OCI-LY7 (cell line): ENCODE measurements around the gene TMED3. TPM values are rescaled to one million over a fixed set of nuclear protein-coding genes. Genes with fewer than 3 reads are reported as not detected.

Experiments used
- BruUV-seq: library from RNA; stranded (reverse); fragments of 400-500 nt; replicated peaks from 2 replicates; lab custom pipeline; 2021; lab: Mats Ljungman, UMichigan
- CTCF ChIA-PET: fragments of 300-600 bp; sonication (Branson Sonifier 250); formaldehyde crosslinking; loops from one replicate; lab custom pipeline; 2022; ENCODE audit warnings: antibody characterized with exemption; ENCODE audit not compliant: unreplicated experiment; lab: Charles Lee
- POLR2A ChIA-PET: fragments of 300-600 bp; sonication (Branson Sonifier 250); formaldehyde crosslinking; loops from one replicate; lab custom pipeline; 2022; ENCODE audit warnings: antibody characterized with exemption; lab: Charles Lee
- DNase-seq: peaks from one replicate; pipeline ENCODE4 v3.0.0-alpha.2; 2015; ENCODE audit warnings: low spot score
- H2AFZ ChIP-seq: fragments of 200-600 bp; sonication (generic), shearing (Covaris generic); 2 replicates; pipeline ENCODE4 v1.6.1; 2014; ENCODE audit warnings: mild to moderate bottlenecking, antibody characterized with exemption, low read length, moderate library complexity
- H3K27ac ChIP-seq: fragments of 200-600 bp; sonication (generic); 2 replicates; pipeline ENCODE4 v1.5.1; 2014; ENCODE audit warnings: mixed run types, low read depth, mild to moderate bottlenecking, moderate library complexity, low read length, inconsistent platforms; ENCODE audit not compliant: poor library complexity, severe bottlenecking
- H3K36me3 ChIP-seq: fragments of 200-600 bp; sonication (generic); 2 replicates; pipeline ENCODE4 v1.6.1; 2014; ENCODE audit warnings: mild to moderate bottlenecking, antibody characterized with exemption, low read length, moderate library complexity, mixed read lengths; ENCODE audit not compliant: insufficient read depth
- H3K4me1 ChIP-seq: fragments of 200-600 bp; sonication (generic); 2 replicates; pipeline ENCODE4 v1.5.1; 2014; ENCODE audit warnings: mild to moderate bottlenecking, low read length; ENCODE audit not compliant: insufficient read depth, poor library complexity, severe bottlenecking
- H3K4me2 ChIP-seq: fragments of 200-600 bp; sonication (generic); 2 replicates; pipeline ENCODE4 v1.6.1; 2014; ENCODE audit warnings: mild to moderate bottlenecking, low read length
- H3K4me3 ChIP-seq: fragments of 200-600 bp; sonication (generic); 2 replicates; pipeline ENCODE4 v1.5.1; 2014; ENCODE audit warnings: mild to moderate bottlenecking, low read depth, low read length; ENCODE audit not compliant: poor library complexity, severe bottlenecking
- H3K79me2 ChIP-seq: fragments of 200-600 bp; sonication (generic); 2 replicates; pipeline ENCODE4 v1.6.1; 2016; ENCODE audit warnings: low read depth, mild to moderate bottlenecking, low read length, moderate library complexity, mixed read lengths; ENCODE audit not compliant: insufficient read depth
- H3K9me2 ChIP-seq: fragments of 200-600 bp; sonication (generic); 2 replicates; pipeline ENCODE4 v1.6.1; 2016; ENCODE audit warnings: mild to moderate bottlenecking, low read length, mixed read lengths; ENCODE audit not compliant: insufficient read depth
- H3K9me3 ChIP-seq: fragments of 200-600 bp; sonication (generic); 2 replicates; pipeline ENCODE4 v1.6.1; 2014; ENCODE audit warnings: mild to moderate bottlenecking, mixed run types, low read length, mixed read lengths
- H4K20me1 ChIP-seq: fragments of 200-600 bp; sonication (generic); 2 replicates; pipeline ENCODE4 v1.6.1; 2014; ENCODE audit warnings: mild to moderate bottlenecking, antibody characterized with exemption, low read length, moderate library complexity, mixed read lengths; ENCODE audit not compliant: insufficient read depth
- EZH2phosphoT487 ChIP-seq: fragments of 200-600 bp; sonication (generic); IDR thresholded peaks from 2 replicates; pipeline ENCODE4 v1.6.1; 2018; ENCODE audit warnings: low read depth, borderline replicate concordance, mild to moderate bottlenecking, mixed run types, antibody characterized with exemption, low read length, moderate library complexity, mixed read lengths
- intact Hi-C: fragments of 100-400 bp; cut with micrococcal nuclease; formaldehyde crosslinking; loops from one replicate; pipeline ENCODE4 v1.10.0; 2022; ENCODE audit not compliant: unreplicated experiment
- total RNA-seq, 2 experiments: library from RNA; depleted of rRNA in 1 of 2; stranded (reverse); fragments of >200 nt in 1 of 2; shearing (Covaris generic) in 1 of 2; gene quantifications; 2 replicates each; pipeline ENCODE4 v1.2.3, GENCODE V29; 2014 to 2022
- TF ChIP-seq, protein P1 (sequence below): fragments of 200-600 bp; sonication (generic); conservative IDR thresholded peaks from 2 replicates; pipeline ENCODE4 v1.5.1; 2014; ENCODE audit warnings: mild to moderate bottlenecking, antibody characterized with exemption, low read length, moderate library complexity, mixed read lengths

The TMED3 gene
- total RNA-seq, 2 experiments from 2014 or later = 33.2 to 55.9 TPM

DNA sequence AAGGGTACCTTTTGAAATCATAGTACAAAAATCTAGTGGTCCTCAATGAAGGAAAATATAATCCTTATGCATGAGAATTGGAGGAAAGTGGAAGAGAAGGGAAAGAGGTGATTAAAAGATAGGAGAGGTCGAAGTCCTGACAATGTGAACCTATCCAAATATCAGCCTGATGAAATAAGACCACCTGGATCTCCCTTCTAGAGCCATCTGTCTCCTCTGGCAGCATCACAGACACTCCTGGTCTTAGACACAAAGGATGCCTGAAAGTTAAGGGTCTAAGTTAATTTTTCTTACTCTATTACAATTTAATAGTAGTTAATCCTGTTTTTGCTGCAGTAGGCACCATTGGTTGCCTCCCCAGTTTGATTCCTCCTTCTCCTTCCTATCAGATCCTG lies 11.1 kb upstream of the TMED3 start:
- Histone ChIP-seq H3K9me3 (no peaks in the 10 kb centered on the region), H3K36me3 (no peaks in the 10 kb centered on the region), H3K4me1 (no peaks in the 10 kb centered on the region), H3K4me3 (no peak overlapping the region), H3K4me2 (no peak overlapping the region), H2AFZ (no peak overlapping the region), H3K79me2 (no peaks in the 10 kb centered on the region), H3K27ac (no peak overlapping the region), H3K9me2 (no peaks in the 10 kb centered on the region), H4K20me1 (no peaks in the 10 kb centered on the region)
- intact Hi-C loops = no loop called here
- BruUV-seq = no TSS peak
- POLR2A ChIA-PET = no interaction called here
- no peak for DNase-seq
- TF ChIP-seq, protein P1, sequence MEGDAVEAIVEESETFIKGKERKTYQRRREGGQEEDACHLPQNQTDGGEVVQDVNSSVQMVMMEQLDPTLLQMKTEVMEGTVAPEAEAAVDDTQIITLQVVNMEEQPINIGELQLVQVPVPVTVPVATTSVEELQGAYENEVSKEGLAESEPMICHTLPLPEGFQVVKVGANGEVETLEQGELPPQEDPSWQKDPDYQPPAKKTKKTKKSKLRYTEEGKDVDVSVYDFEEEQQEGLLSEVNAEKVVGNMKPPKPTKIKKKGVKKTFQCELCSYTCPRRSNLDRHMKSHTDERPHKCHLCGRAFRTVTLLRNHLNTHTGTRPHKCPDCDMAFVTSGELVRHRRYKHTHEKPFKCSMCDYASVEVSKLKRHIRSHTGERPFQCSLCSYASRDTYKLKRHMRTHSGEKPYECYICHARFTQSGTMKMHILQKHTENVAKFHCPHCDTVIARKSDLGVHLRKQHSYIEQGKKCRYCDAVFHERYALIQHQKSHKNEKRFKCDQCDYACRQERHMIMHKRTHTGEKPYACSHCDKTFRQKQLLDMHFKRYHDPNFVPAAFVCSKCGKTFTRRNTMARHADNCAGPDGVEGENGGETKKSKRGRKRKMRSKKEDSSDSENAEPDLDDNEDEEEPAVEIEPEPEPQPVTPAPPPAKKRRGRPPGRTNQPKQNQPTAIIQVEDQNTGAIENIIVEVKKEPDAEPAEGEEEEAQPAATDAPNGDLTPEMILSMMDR = no peak
- no peak for TF ChIP-seq EZH2phosphoT487
- CTCF ChIA-PET = no interaction called here

DNA sequence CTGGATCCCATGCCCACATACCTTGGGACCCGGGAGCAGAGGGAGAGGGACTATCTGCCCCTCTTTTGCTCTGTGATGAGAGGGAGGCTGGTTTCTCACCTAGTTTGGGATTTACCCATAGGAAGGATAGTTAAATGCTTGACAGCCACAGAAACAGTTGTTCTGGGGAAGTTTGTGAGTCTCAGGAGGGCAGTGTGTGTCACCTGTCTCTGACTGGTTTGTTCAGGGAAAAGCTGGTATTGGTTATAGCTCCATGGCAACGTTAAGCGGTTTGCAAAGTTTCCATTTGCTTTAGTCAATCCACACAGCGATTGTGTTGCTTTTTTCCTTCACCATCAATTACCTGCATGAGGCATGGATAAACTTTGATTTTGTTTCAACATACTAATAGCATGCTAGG lies 3.7 kb upstream of the TMED3 start:
- intact Hi-C loops = no loop called here
- H3K9me3 ChIP-seq = no peaks in the 10 kb centered on the region
- no peaks in the 10 kb centered on the region for H3K9me2 ChIP-seq
- no TSS peak for BruUV-seq
- H3K27ac ChIP-seq = no peak overlapping the region
- no peak overlapping the region for H3K4me3 ChIP-seq
- H3K4me1 ChIP-seq = peaks cover 10% of the 10 kb centered on the region
- H3K79me2 ChIP-seq = peaks cover 10% of the 10 kb centered on the region
- H3K36me3 ChIP-seq = 0 out of 2 replicates have a peak, but pooled peaks cover 1% of the 10 kb centered on the region
- ChIA-PET CTCF (no interaction called here), POLR2A (no interaction called here)
- TF ChIP-seq, protein P1 = no peak
- no peak for TF ChIP-seq EZH2phosphoT487
- no peak overlapping the region for H3K4me2 ChIP-seq
- DNase-seq = no peak
- H2AFZ ChIP-seq = no peak overlapping the region
- H4K20me1 ChIP-seq = 0 out of 2 replicates have a peak, but pooled peaks cover 3% of the 10 kb centered on the region

DNA sequence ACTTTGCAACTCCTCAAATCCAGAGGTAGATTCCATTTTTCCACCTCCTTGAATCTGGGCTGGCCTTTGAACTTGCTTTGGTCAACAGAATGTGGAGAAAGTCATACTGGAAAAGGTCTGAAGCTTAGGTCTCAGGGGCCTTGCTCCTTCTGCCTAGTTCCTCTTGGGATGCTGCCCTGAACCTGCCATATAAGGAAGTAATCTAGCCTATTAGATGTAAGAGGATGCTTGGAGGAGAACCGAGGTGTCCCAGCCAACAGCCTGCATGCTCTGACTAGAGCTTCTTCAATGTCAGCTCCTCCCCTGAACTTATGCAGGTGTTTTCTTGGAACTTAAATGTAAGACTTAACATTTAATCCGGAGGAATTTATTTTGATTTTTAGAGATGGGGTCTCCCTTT lies 2.0 kb upstream of the TMED3 start:
- Histone ChIP-seq H3K4me3 (no peak overlapping the region), H3K79me2 (peaks cover 19% of the 10 kb centered on the region), H3K9me3 (no peaks in the 10 kb centered on the region), H3K27ac (no peak overlapping the region), H3K4me1 (peaks cover 17% of the 10 kb centered on the region), H2AFZ (no peak overlapping the region), H3K9me2 (no peaks in the 10 kb centered on the region), H3K4me2 (no peak overlapping the region), H4K20me1 (0 out of 2 replicates have a peak, but pooled peaks cover 8% of the 10 kb centered on the region), H3K36me3 (peaks cover 17% of the 10 kb centered on the region)
- ChIA-PET POLR2A (interaction anchor here (1.3 kb wide), 1 partner anchor 12 kb away, joined by 3 read pairs; no protein-coding TSS in a partner anchor), CTCF (no interaction called here)
- DNase-seq = no peak
- intact Hi-C loops = no loop called here
- TF ChIP-seq EZH2phosphoT487 = no peak
- TF ChIP-seq, protein P1 = no peak
- no TSS peak for BruUV-seq
